ENCODE results near the gene MTFMT.
"Not testable (repeated sequence)": the region's sequence is repeated elsewhere in the genome, so short reads cannot be mapped to it uniquely, and the experiment has no call there.

The MTFMT gene

GRCh38 chr15:65048241-65048640, 18.8 kb upstream of the MTFMT start:
- no peak for DNase-seq (ENCODE audit: low read depth, low spot score)
- TF ChIP-seq EZH2 (IDR thresholded peaks at IDR 0.05) (no peak), FOXP2 (optimal IDR thresholded peaks at IDR 0.05; ENCODE audit: control extremely low read depth, extremely low read length, insufficient read depth) (no peak), POLR2AphosphoS5 (IDR thresholded peaks at IDR 0.05; ENCODE audit: borderline replicate concordance, low read depth, low read length) (no peak)
- Histone ChIP-seq H3K9ac (ENCODE audit: insufficient read length) (no peak overlapping the region), H3K4me3 (no peak overlapping the region), H3K36me3 (ENCODE audit: insufficient read depth, low read length) (no peaks in the 10 kb centered on the region), H3K27ac (no peak overlapping the region), H3K9me3 (ENCODE audit: low read depth, low read length) (no peaks in the 10 kb centered on the region)

GRCh38 chr15:65044724-65045481, 15.5 kb upstream of the MTFMT start, which contains the start of gene SLC51B:
SLC51B (plus strand) TSS chr15:65045387; CDS start chr15:65050005, 4,618 bp downstream.
- H3K9ac ChIP-seq (ENCODE audit: insufficient read length): no peak within 1 kb of the TSS
- no peaks in the 10 kb centered on the region for H3K36me3 ChIP-seq (ENCODE audit: insufficient read depth, low read length)
- TF ChIP-seq FOXP2 (optimal IDR thresholded peaks at IDR 0.05; ENCODE audit: control extremely low read depth, extremely low read length, insufficient read depth) (no peak), EZH2 (IDR thresholded peaks at IDR 0.05) (no peak)
- H3K9me3 ChIP-seq (ENCODE audit: low read depth, low read length): no peaks in the 10 kb centered on the region
- no peak within 1 kb of the TSS for H3K4me3 ChIP-seq
- no peak within 1 kb of the TSS for H3K27ac ChIP-seq
- DNase-seq (ENCODE audit: low read depth, low spot score): no peak

GRCh38 chr15:65044218-65044617, 14.8 kb upstream of the MTFMT start:
- not testable (repeated sequence) for H3K9ac ChIP-seq (ENCODE audit: insufficient read length); H3K4me3 ChIP-seq; DNase-seq (ENCODE audit: low read depth, low spot score); H3K27ac ChIP-seq; H3K9me3 ChIP-seq (ENCODE audit: low read depth, low read length); H3K36me3 ChIP-seq (ENCODE audit: insufficient read depth, low read length)

GRCh38 chr15:65042776-65043327, 13.4 kb upstream of the MTFMT start:
- Histone ChIP-seq H3K4me3 (no peak overlapping the region), H3K9me3 (ENCODE audit: low read depth, low read length) (no peaks in the 10 kb centered on the region), H3K9ac (ENCODE audit: insufficient read length) (no peak overlapping the region), H3K27ac (no peak overlapping the region), H3K36me3 (ENCODE audit: insufficient read depth, low read length) (no peaks in the 10 kb centered on the region)
- DNase-seq (ENCODE audit: low read depth, low spot score): no peak
- no peak for TF ChIP-seq EZH2 (IDR thresholded peaks at IDR 0.05)
- TF ChIP-seq POLR2AphosphoS5 (IDR thresholded peaks at IDR 0.05; ENCODE audit: borderline replicate concordance, low read depth, low read length): no peak
- no peak for TF ChIP-seq FOXP2 (optimal IDR thresholded peaks at IDR 0.05; ENCODE audit: control extremely low read depth, extremely low read length, insufficient read depth)

GRCh38 chr15:65041787-65042186, 12.3 kb upstream of the MTFMT start:
- Histone ChIP-seq H3K9ac (ENCODE audit: insufficient read length) (no peak overlapping the region), H3K27ac (no peak overlapping the region), H3K36me3 (ENCODE audit: insufficient read depth, low read length) (no peaks in the 10 kb centered on the region), H3K4me3 (no peak overlapping the region), H3K9me3 (ENCODE audit: low read depth, low read length) (no peaks in the 10 kb centered on the region)
- TF ChIP-seq FOXP2 (optimal IDR thresholded peaks at IDR 0.05; ENCODE audit: control extremely low read depth, extremely low read length, insufficient read depth): no peak
- TF ChIP-seq EZH2 (IDR thresholded peaks at IDR 0.05): no peak
- DNase-seq (ENCODE audit: low read depth, low spot score): no peak

GRCh38 chr15:65040461-65040860, 11.0 kb upstream of the MTFMT start:
- no peak for TF ChIP-seq POLR2AphosphoS5 (IDR thresholded peaks at IDR 0.05; ENCODE audit: borderline replicate concordance, low read depth, low read length)
- no peak for TF ChIP-seq FOXP2 (optimal IDR thresholded peaks at IDR 0.05; ENCODE audit: control extremely low read depth, extremely low read length, insufficient read depth)
- no peak for TF ChIP-seq EZH2 (IDR thresholded peaks at IDR 0.05)

GRCh38 chr15:65038836-65039235, 9.4 kb upstream of the MTFMT start:
- Histone ChIP-seq H3K36me3 (ENCODE audit: insufficient read depth, low read length) (no peaks in the 10 kb centered on the region), H3K4me3 (no peak overlapping the region), H3K27ac (no peak overlapping the region), H3K9me3 (ENCODE audit: low read depth, low read length) (no peaks in the 10 kb centered on the region), H3K9ac (ENCODE audit: insufficient read length) (no peak overlapping the region)
- no peak for DNase-seq (ENCODE audit: low read depth, low spot score)
- TF ChIP-seq FOXP2 (optimal IDR thresholded peaks at IDR 0.05; ENCODE audit: control extremely low read depth, extremely low read length, insufficient read depth) (no peak), EZH2 (IDR thresholded peaks at IDR 0.05) (no peak), POLR2AphosphoS5 (IDR thresholded peaks at IDR 0.05; ENCODE audit: borderline replicate concordance, low read depth, low read length) (no peak)

More at GRCh38 chr15:65040461-65040860, 11.0 kb upstream of the MTFMT start:
- no peak overlapping the region for H3K27ac ChIP-seq
- H3K9me3 ChIP-seq (ENCODE audit: low read depth, low read length): no peaks in the 10 kb centered on the region
- H3K36me3 ChIP-seq (ENCODE audit: insufficient read depth, low read length): no peaks in the 10 kb centered on the region
- no peak overlapping the region for H3K9ac ChIP-seq (ENCODE audit: insufficient read length)
- DNase-seq (ENCODE audit: low read depth, low spot score): no peak
- no peak overlapping the region for H3K4me3 ChIP-seq

GRCh38 chr15:65038428-65038827, 9.0 kb upstream of the MTFMT start:
- Histone ChIP-seq H3K36me3 (ENCODE audit: insufficient read depth, low read length) (no peaks in the 10 kb centered on the region), H3K27ac (no peak overlapping the region), H3K9me3 (ENCODE audit: low read depth, low read length) (no peaks in the 10 kb centered on the region), H3K4me3 (no peak overlapping the region), H3K9ac (ENCODE audit: insufficient read length) (no peak overlapping the region)
- DNase-seq (ENCODE audit: low read depth, low spot score): no peak
- no peak for TF ChIP-seq FOXP2 (optimal IDR thresholded peaks at IDR 0.05; ENCODE audit: control extremely low read depth, extremely low read length, insufficient read depth)
- no peak for TF ChIP-seq POLR2AphosphoS5 (IDR thresholded peaks at IDR 0.05; ENCODE audit: borderline replicate concordance, low read depth, low read length)
- TF ChIP-seq EZH2 (IDR thresholded peaks at IDR 0.05): no peak

- Histone ChIP-seq H3K27ac (no peak overlapping the region), H3K4me3 (no peak overlapping the region), H3K36me3 (ENCODE audit: insufficient read depth, low read length) (no peaks in the 10 kb centered on the region), H3K9ac (ENCODE audit: insufficient read length) (no peak overlapping the region), H3K9me3 (ENCODE audit: low read depth, low read length) (no peaks in the 10 kb centered on the region)
- no peak for DNase-seq (ENCODE audit: low read depth, low spot score)
- TF ChIP-seq FOXP2 (optimal IDR thresholded peaks at IDR 0.05; ENCODE audit: control extremely low read depth, extremely low read length, insufficient read depth): no peak
- no peak for TF ChIP-seq POLR2AphosphoS5 (IDR thresholded peaks at IDR 0.05; ENCODE audit: borderline replicate concordance, low read depth, low read length)
- no peak for TF ChIP-seq EZH2 (IDR thresholded peaks at IDR 0.05)
Measured at GRCh38 chr15:65037309-65037708, 7.9 kb upstream of the MTFMT start.

Measured in SK-N-MC (cell line).